Muscle layer of colon (tissue), 2 donors: ENCODE results near the gene GOLGA6C.
"Not testable (repeated sequence)": the region's sequence is repeated elsewhere in the genome, so short reads cannot be mapped to it uniquely, and the experiment has no call there.

ENCODE experiments used
- H3K27ac ChIP-seq: one replicate; pipeline ENCODE4 v1.7.0; 2013; ENCODE audit warnings: low read depth, mild to moderate bottlenecking, low read length, moderate library complexity
- H3K27me3 ChIP-seq, 2 donors: one replicate each; pipeline ENCODE4 v1.7.0; 2013; ENCODE audit warnings: low read length in 2 of 2, mild to moderate bottlenecking in 2 of 2; ENCODE audit not compliant: insufficient read depth in 2 of 2, control insufficient read depth in 1 of 2
- H3K36me3 ChIP-seq: one replicate; pipeline ENCODE4 v1.7.0; 2013; ENCODE audit warnings: mild to moderate bottlenecking, low read length; ENCODE audit not compliant: insufficient read depth
- H3K4me1 ChIP-seq: one replicate; pipeline ENCODE4 v1.7.0; 2013; ENCODE audit warnings: mild to moderate bottlenecking, low read length; ENCODE audit not compliant: insufficient read depth
- H3K4me3 ChIP-seq, 2 donors: one replicate each; pipeline ENCODE4 v1.7.0; 2013; ENCODE audit warnings: low read length in 2 of 2, low read depth in 1 of 2, mild to moderate bottlenecking in 1 of 2, moderate library complexity in 1 of 2
- H3K9ac ChIP-seq: one replicate; pipeline ENCODE4 v1.7.0; 2013; ENCODE audit warnings: low read length
- H3K9me3 ChIP-seq: one replicate; pipeline ENCODE4 v1.7.0; 2013; ENCODE audit warnings: mild to moderate bottlenecking, low read length
- donor health status: abdominal sarcoma.
- donor health status: Adenocarcinoma of cecum.

The GOLGA6C gene

DNA sequence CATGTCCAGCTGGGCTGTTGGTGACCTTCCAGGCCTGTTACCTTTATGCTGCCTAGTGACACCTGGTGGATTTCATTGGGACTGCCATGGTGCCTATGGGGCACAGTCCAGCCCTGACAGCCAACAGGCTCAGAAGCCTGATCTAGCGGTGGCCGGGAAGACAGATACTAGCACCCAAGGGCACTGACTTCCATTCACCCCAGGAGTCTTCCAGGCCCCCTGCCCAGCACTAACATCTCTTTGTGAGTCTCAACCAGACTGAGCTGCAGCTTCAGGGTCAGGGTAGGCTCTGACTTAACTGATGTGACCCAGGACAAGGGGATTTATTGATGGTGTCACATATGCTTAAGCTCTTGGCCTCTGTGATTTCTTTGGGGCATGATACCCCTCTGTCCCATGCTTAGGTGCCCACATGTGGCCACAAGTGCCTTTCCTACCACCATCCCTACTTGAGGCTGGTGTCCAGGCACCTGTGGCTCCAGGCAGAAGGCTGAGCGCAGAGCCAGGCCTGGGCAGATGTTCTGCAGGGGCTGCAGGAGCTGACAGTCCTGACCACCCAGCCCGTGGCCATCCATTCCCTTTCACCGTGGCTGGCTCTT is 16.5 kb downstream of the GOLGA6C start:
- H3K27ac ChIP-seq, H3K9ac ChIP-seq, H3K4me1 ChIP-seq, H3K27me3 ChIP-seq, H3K36me3 ChIP-seq, H3K4me3 ChIP-seq, H3K9me3 ChIP-seq: not testable (repeated sequence)

- H3K4me1 ChIP-seq, H3K27ac ChIP-seq, H3K36me3 ChIP-seq, H3K4me3 ChIP-seq, H3K9ac ChIP-seq, H3K27me3 ChIP-seq, H3K9me3 ChIP-seq: not testable (repeated sequence)
Observed at GRCh38 chr15:75275617-75276016, 17.5 kb downstream of the GOLGA6C start.

GRCh38 chr15:75278497-75278896 is 20.4 kb downstream of the GOLGA6C start:
- H3K4me1 ChIP-seq, H3K9me3 ChIP-seq, H3K36me3 ChIP-seq, H3K27me3 ChIP-seq, H3K27ac ChIP-seq, H3K9ac ChIP-seq, H3K4me3 ChIP-seq: not testable (repeated sequence)

GRCh38 chr15:75282572-75282971 is 24.4 kb downstream of the GOLGA6C start, which contains the start of gene GOLGA6D:
Gene GOLGA6D, plus strand, starts transcription at chr15:75282835. Its CDS starts 41 bp downstream, at chr15:75282876.
- H3K27me3 ChIP-seq, H3K36me3 ChIP-seq, H3K4me3 ChIP-seq, H3K9ac ChIP-seq, H3K9me3 ChIP-seq, H3K27ac ChIP-seq, H3K4me1 ChIP-seq: not testable (repeated sequence)

DNA sequence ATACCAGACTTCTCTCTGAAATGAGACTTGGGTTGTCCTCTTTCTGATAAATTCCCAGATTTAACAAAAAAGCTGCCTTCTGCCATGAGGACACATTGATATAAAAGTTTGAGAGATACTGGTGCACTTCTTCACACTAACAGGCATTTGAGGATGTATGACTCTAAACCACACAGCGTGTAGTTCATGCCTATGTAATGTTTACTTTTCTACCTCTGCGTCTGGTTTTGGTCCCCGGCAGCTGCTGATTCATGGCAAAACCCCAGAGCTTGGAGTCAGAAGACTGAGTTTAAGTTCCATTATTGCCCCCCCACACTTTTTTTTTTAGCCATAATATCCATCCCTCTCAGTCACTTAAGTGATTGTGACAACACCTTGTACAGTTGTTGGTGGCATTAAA is 26.0 kb downstream of the GOLGA6C start:
- H3K9me3 ChIP-seq, H3K9ac ChIP-seq, H3K27me3 ChIP-seq, H3K36me3 ChIP-seq, H3K4me1 ChIP-seq, H3K4me3 ChIP-seq, H3K27ac ChIP-seq: not testable (repeated sequence)

DNA sequence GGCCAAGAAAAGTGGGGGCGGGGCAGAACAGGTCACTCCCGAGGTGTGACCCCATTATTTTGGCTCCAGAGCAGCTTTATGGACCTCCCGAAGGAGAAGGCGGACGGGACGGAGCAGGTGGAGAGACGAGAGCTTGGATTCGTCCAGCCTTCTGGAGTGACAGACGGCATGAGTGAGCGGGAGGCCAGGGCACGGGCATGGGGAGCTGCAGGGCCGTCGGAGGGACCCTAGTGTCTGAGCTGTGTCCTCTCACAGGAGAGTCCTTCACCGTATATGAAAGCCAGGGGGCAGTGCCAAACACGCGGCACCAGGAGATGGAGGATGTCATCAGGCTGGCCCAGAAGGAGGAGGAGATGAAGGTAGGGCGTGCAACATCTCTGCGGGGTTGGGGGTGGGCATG is 35.5 kb downstream of the GOLGA6C start:
- not testable (repeated sequence) for H3K9ac ChIP-seq, H3K4me1 ChIP-seq, H3K9me3 ChIP-seq, H3K27ac ChIP-seq, H3K27me3 ChIP-seq, H3K4me3 ChIP-seq, H3K36me3 ChIP-seq

- not testable (repeated sequence) for H3K27ac ChIP-seq, H3K4me3 ChIP-seq, H3K9ac ChIP-seq, H3K36me3 ChIP-seq, H3K9me3 ChIP-seq, H3K4me1 ChIP-seq, H3K27me3 ChIP-seq
Observed at GRCh38 chr15:75298541-75299310, 40.6 kb downstream of the GOLGA6C start.

- not testable (repeated sequence) for H3K9me3 ChIP-seq, H3K27ac ChIP-seq
Observed at GRCh38 chr15:75299311-75299688, 41.2 kb downstream of the GOLGA6C start.

GRCh38 chr15:75300026-75300425 is 41.9 kb downstream of the GOLGA6C start:
- not testable (repeated sequence) for H3K27ac ChIP-seq, H3K9ac ChIP-seq, H3K36me3 ChIP-seq, H3K4me1 ChIP-seq, H3K9me3 ChIP-seq, H3K4me3 ChIP-seq, H3K27me3 ChIP-seq

More at GRCh38 chr15:75299311-75299688, 41.2 kb downstream of the GOLGA6C start:
- not testable (repeated sequence) for H3K9ac ChIP-seq, H3K4me3 ChIP-seq, H3K27me3 ChIP-seq, H3K4me1 ChIP-seq, H3K36me3 ChIP-seq

- H3K27me3 ChIP-seq, result no peaks in the 10 kb centered on the region
- no peaks in the 10 kb centered on the region for H3K9me3 ChIP-seq
- H3K4me3 ChIP-seq, result no peak overlapping the region
- H3K9ac ChIP-seq, result no peak overlapping the region
- H3K27ac ChIP-seq, result no peak overlapping the region
- H3K4me1 ChIP-seq, result no peaks in the 10 kb centered on the region
- H3K36me3 ChIP-seq, result no peaks in the 10 kb centered on the region
Observed at GRCh38 chr15:75302318-75302717, 44.2 kb downstream of the GOLGA6C start.

DNA sequence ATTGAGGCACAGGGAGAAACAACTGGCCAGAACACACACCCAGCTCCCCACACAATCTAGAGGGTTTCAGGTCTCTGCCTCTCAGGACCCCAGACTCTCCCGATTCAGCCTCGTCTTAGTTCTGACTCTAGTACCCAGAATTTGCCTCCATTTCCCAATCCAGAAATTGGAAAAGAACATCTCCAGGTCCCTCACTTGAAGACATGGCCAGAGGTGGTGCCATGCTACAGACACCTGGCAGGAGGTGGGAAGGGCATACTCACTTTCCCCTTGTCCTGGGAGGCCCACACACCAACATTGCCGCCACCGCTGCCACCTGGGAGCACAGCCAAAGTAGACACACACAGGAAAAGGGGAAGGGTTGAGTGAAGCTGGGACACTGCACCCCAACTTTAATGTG is 44.6 kb downstream of the GOLGA6C start:
- not testable (repeated sequence) for H3K36me3 ChIP-seq, H3K9me3 ChIP-seq, H3K27me3 ChIP-seq, H3K4me3 ChIP-seq, H3K4me1 ChIP-seq, H3K9ac ChIP-seq, H3K27ac ChIP-seq

DNA sequence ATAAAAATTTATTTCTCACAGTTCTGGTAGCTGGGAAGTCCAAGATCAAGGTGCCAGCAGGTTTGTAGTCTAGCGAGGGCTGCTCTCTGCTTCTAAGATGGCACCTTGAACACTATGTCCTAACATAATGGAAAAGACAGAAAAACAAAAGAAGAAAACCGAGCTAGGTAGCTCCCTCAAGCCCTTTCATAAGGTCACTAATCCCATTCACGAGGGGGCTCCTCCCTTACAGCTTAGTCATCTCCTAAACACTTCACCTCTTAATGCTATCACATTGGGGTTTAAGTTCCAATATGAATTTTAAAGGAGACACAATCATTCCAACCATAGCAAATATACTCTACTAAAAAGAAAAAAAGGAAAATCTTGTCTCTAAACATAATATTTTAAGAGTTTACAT is 48.1 kb downstream of the GOLGA6C start:
- no peak overlapping the region for H3K4me3 ChIP-seq

More for the DNA sequence above, 48.1 kb downstream of the GOLGA6C start:
- no peaks in the 10 kb centered on the region for H3K36me3 ChIP-seq
- H3K27me3 ChIP-seq, result no peaks in the 10 kb centered on the region
- no peak overlapping the region for H3K27ac ChIP-seq
- no peaks in the 10 kb centered on the region for H3K9me3 ChIP-seq
- no peak overlapping the region for H3K9ac ChIP-seq
- no peaks in the 10 kb centered on the region for H3K4me1 ChIP-seq
